HG02798 (cell line): ENCODE results near the gene TMEM187.
"Not testable (repeated sequence)": the region's sequence is repeated elsewhere in the genome, so short reads cannot be mapped to it uniquely, and the experiment has no call there.

Experiments used
- ATAC-seq: cut with Tn5 transposase; IDR thresholded peaks from one replicate; pipeline ENCODE4 v1.9.1; 2021; ENCODE audit warnings: mild to moderate bottlenecking; ENCODE audit not compliant: unreplicated experiment, poor library complexity

Gene TMEM187

DNA sequence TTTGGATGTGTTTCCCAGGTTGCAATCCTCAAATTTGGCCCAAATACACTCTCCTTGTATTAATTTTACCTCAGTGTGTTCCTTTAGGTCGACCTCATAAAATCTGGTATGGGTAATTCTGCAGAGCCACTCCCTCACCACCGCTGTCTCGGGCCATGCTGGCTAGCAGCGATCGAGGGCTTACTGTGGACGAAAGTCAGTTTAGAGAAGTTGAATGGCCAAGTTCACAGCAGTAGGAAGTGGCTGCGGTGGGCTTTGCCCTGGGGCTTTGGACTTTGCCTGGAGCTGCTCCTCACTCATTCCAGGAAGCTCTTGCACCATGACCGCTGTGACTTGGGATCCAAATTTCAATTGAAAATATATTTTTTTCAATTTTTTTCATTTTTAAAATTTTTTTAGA lies 19.6 kb downstream of the TMEM187 start:
- ATAC-seq = no peak

DNA sequence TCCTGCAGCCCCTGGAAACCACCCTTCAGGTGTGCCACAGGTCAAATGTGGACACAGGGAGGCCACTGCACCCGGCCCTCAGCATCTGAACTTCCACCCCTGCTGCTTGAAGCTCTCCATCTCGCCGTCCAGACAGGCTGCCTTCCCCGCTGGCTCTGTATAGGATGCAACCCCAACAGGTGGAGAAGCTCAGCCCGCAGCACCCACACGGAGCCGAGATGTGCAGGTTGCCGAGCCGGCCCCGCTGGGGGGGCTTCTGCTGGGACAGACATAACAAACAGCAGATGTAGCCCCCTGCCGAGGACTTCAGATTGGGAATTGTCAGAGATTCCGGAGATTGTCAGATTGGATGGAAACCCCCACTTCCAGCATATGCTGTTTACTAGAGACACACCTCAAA lies 20.5 kb downstream of the TMEM187 start:
- no peak for ATAC-seq

DNA sequence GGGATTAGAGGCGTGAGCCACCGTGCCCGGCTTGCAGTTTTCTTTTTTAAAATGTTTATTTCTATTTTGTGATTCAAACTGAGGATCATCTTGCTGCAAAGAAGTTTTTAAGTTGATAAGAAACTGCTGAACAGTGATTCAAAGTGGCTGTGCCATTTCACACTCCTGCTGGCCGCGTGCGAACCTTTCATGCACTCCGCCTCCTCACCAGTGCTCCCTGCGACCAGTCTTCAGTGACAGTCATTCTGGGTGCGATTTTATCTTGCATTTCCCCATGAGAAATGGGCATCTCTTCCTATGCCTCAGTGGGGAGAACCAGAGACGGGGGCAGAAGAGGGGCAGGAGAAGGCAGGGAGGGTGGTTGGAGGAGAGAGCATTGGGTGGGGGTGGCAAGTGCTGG lies 21.4 kb downstream of the TMEM187 start:
- no peak for ATAC-seq

DNA sequence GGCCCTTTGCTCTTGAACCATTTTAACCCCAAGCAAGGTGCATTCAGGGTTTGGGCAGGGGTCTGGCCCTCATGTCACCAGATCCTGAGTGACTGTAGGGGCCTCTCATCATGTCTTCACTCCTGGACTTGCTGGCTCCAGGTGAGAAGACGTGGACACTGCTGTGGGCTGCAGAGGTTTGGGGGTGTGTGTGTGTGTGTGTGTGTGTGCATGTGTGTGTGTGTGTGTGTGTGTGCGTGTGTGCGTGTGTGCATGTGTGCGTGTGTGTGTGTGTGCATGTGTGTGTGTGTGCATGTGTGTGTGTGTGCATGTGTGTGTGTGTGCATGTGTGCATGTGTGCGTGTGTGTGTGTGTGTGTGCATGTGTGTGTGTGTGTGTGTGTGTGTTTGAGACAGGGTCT lies 21.8 kb downstream of the TMEM187 start:
- ATAC-seq = not testable (repeated sequence)

DNA sequence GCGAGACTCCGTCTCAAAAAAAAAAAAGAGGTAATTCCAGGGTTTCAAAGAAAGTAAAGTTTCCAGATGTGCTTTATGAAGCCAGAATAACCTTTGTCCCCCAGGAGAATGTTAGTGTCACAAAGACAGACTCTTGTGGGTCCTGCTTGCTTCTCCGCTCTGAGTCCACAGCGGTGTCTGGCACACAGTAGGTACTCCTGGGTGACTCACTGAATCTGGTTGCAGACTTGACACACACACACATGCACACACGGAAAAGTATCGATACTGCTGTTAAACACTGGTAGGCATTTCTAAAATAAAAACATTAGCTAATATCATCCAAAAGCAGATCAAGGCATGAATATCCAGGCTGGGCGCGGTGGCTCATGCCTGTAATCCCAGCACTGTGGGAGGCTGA lies 22.9 kb downstream of the TMEM187 start:
- no peak for ATAC-seq

DNA sequence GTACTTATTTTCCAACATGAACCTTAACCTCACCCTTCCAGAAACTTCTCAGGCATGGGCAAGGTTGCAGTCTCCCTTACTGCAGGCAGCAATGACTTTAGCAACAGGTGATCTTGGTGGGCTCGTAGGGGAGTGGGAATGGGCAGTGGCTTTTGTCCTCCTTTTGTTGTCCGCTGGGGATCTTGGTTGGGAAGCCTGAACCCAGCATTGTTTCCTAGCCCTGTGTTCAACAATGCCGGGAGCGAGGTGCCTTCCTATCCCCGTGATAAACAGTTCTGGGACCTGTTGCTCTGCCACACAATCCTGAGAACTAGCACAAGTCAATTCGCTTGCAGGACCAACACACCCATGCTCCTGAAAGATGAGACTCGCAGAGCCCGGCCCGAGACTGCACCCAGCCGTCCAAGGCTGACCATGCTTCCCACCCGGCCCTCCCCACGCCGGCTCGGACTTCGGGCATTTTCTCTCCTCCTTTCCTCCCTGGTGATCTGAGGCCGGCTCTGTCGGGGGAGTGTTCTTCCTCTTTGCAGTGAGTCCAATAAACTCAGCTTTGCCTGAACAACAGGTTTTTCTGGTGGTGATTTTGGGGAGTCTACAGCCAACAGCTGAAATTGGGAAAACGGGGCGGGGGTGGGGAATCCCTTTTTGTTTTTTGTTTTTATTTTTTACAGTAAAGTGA lies 26.9 kb downstream of the TMEM187 start:
- ATAC-seq = no peak

DNA sequence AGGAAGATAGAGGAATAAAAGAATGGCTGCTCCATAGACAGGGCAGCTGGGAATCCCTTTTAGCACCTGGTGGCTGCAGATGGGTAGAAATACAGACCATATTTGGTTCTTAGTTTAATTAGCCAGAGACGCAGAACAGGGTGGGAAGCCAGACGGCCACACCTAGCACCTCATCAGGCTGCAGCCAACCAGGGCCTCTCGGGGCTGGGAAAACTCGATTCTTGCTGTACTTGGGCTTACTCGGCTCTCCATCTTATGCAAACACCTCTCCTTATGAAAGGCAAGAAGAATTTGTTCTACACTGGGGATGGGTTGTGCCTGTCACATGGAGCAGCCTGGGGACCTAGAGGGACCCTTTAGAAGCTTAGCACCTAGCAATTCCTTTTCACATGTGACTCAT lies 27.5 kb downstream of the TMEM187 start:
- ATAC-seq = no peak

DNA sequence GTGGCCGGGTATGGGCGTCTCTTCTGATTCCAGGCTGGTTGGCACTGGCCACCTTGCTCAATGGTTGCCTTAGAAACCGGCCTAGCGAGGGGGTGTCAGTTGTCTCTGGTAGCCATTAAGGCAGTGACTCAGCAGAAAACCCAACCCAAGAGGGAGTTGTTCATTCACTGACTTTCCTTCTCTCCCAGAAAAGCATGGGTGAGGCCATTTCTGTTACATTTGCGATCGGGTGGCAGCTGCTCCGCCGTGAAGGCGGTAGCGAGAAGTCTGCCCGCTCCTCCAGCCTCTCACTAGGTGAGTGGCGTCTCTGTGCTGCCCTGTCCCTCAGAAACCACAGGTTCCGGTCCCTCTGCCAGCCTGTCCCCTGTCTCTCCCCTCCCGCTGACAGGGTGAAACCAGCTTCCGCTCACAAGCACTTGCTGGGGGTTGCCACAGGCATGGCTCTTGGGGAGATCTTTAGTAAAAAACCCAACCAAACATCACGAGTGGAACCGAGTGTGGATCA lies 29.7 kb downstream of the TMEM187 start:
- ATAC-seq = peak; percentile 51

DNA sequence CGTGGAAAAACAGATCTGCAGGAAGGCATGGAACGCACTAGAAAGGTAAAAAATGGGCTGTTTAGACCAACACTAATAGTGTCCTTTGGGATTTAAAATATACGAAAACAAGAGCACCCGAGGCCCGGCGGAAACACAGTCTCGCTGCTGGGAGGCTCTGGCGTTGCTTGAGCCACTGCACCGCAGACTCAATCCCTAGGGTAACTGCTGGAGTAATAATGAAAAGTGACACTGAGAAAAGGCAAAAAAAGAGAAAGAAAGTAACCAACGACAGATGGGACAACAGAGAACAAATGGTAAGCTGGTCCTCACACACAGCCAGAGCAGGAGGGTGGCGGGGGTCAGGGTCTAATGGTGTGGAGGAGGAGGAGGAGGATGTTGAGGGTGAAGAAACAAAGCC lies 31.8 kb downstream of the TMEM187 start:
- ATAC-seq = no peak

DNA sequence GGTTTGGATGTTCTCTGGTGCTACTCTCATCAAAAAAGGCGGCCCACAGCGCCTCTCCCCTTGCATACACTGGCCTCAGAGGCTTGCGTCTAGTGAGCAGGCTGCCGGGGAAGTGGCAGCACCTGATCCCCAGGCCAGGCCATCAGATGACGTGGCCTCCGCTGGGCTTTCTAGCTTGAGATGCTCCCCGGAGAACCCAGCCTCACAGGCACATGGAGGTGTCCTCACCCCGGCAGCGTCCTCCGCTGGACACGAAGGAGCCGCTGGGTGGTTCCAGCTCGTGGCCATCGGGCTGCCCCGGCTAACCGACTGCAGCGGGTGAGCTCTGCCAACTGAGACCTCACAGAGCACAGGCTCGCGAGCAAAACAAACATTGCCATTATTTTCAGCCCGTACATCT lies 34.4 kb downstream of the TMEM187 start:
- no peak for ATAC-seq

DNA sequence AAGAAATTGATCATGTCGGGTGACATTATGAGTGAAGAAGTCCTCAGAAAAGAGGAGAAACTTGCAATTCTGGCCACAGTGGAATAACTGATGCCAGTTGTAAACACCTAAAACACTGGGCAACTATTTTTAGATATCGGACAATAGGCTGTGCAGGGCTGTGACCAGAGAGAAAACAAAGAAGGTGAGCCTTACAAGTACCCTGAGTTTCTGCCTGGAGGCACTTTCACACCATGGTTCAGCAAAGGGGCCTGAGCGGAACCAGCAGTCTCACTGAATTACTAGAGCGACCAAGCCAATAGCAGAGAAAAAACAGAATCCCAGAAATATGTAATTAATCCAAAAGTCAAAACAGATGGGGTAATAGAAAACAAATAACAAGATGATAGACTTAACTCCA lies 36.0 kb downstream of the TMEM187 start:
- ATAC-seq = peak; percentile 31

DNA sequence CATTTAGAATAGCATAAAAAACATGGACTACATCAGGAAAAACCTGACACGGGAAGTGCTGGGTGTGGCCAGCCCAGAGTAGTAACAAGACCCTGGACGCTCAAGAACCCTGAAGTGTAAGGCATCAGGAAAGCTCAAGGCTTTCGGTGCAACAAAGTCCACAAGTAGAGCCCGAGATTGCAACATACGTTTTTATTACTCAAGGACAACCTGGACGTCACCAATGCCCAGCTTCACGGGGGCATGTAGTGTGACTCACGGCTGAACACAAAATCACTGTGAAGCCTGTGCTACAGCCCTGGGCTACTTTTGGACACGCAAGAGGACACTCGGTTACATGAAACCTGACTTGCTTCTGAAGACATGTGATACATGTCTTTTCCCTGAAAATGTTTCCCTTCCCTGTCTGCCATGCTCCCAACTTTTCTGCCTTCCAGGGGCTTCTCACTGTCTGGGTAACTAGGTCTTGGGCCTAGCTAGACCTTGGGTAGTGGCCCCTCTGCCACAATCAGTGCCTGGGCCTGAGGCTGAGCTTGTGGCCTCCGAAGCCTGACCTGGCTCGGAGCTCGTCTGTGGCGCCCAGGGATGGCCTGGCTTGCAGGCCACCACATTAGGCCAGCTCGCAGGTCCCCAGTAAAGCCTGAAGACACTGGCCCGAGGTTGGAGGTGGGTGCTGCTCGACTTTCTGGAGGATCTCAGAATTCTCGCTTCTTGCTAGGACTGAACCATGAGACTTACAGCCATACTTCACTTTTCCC lies 38.0 kb downstream of the TMEM187 start:
- ATAC-seq = no peak

DNA sequence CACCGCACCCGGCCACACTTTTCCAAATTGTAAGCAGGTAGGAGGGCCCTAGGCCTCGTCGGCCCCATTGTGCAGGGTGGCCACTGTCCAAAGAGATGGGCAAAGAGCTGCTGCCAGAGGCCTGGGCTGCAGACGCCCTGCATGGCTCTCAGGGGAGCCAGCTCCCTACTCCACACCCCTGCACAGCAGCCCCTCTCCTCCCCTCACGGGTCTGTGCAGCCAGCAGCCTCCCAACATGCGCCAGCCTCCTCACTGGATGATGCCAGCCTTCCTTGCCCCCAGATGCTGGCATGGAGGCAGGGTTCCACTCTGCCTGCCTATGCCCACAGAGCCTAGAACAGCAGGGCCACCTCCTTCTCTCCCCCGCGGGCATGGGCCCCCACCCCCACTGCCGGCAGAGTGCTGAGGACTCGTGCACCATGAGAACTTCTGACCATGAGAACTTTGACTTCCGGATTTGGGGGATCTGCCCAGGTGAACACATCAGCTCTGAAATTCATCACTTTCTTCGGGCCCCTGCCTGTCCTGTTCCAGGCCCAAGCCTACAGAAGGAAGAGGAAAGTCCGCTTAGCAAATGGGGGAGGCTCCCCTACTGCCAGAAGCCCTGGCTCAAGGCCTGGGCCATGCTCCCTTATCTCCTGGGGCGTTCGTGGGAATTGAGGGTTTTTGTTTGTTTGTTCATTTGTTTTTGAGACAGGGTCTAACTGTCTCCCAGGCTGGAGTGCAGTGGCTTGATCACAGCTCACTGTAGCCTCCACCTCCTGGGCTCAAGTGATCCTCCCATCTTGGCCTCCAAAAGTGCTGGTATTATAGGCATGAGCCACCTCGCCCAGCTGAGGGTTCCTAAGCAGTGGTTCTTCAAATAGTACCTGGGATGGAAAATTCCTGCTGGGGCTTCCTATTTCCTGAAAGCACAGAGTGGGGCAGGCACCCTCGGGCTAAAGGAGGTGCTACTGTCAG lies 39.1 kb downstream of the TMEM187 start:
- ATAC-seq = no peak

DNA sequence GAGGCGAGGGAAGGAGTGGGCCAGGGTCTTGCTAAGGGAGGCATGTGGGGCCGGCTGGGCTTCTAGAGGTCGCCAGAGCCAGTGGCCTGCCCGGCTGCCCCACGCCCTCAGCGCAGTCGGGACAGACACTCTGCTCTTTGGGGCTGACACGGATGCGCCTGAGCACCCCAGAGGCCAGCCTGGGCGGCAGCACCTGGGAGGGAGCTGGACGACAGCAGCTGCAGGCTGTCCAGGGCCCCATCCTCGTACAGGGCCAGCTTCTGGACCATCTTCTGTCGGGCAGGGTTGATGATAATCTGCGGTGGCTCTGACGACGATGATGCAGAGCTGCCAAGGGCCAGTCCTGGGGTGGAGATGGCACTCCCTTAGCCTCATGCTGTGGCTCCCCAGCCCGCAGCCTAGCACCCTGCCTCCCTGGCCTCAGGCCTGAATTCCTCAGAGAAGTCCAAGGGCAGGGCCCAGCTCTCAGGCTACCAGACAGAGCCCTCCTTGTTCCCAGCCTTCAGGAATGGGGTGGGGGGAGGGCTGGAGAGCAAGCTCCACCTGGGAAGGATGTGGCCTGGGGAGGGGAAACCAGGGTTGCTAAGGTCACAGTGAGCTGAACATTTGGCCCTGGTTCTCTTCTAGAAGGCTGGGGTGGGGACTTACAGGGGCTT lies 39.9 kb downstream of the TMEM187 start:
- ATAC-seq = no peak

DNA sequence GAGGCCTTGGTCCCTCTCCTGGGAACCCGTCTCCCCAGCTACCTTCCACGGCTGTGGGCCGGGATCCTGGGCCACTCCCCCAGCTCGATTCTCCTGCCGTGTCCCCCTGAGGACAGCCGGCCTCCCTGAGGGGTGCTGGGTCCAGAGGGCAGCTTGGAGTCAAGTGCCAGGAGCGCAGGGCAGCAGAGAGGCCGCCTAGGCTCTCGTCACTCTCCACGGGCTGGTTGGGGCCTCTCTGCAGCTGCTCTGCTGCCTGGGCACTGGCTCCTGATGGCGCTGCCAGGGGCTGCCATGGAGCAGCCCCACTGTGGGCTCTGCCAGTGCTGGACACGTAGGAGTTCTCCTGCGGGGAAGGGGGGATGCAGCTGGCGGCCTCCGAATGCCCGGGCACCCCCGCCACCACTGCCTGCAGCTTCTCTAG lies 40.5 kb downstream of the TMEM187 start:
- ATAC-seq = no peak

DNA sequence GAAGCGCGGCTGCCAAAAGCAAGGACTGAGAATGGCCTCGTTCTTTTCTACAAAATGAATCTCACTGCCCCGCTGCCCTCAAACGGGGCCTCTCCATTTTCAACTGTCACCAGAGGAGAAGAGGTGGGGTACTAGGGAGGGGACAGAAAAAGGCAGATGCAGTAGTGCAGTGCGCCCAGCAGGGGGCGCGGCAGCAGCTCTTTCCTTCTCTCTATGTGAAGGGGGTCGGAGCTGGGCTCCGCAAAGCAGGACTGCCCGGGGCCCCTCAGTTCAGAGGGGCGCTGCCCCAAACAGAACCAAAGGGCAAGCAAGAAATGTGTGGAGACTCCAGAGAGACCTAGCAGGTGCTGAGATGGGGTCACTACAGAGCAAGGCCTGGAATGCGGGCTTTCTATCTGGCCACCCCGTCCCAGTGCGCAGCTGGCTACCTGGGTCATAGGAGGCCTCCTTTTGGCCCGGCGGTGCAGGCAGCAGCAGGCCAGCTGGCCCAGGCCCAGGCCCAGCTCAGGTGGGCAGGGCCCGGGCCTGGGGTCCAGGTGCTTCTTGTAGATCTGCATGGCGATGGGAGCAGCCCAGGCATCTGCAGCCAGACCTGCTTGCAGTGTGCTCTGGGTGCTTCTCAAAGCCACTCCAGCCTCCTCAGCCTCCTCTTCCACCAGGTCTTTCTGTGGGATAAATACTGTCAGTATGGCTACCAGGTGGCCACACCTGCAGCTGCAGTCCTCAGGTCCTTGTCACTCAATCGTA lies 41.2 kb downstream of the TMEM187 start:
- ATAC-seq = no peak

DNA sequence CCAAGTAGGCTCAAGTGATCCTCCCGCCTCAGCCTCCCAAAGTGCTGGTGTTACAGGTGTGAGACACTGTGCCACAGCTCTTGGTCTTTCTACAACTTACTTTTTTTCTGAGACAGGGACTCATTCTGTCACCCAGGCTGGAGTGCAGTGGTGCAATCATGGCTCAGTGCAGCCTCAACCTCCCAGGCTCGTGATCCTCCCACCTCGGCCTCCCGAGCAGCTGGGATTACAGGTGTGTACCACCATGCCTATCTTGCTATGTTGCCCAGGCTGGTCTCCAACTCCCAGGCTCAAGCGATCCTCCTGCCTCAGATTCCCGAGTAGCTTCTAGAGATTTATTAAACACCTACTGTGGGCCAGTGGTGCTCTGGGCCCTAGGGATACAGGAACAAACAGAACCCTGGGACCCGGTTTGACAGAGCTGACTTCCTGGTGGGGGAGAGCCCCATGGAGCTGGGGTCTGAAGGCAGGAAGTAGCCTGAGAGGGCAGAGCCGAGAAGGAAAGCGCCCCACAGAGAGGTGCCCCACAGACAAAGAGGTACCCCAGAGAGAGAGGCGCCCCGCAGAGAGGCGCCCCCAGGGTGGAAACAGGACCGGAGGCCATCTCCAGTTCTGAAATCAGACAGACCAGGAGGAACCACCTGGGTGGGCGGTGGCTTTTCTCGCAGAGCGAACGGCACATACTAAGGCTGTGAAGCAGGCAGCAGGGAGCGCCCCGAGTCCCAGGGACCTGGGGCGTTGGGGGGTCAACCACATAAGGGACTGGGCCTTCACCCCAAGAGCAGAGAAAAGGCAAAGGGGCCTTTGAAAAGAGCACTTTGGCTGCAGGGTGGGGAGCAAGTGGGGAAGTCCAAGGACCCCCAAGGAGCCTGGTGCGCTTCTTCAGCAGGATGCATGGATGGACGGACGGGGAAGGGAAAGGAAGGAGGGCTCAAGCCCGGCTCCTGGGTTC lies 42.2 kb downstream of the TMEM187 start:
- ATAC-seq = no peak

DNA sequence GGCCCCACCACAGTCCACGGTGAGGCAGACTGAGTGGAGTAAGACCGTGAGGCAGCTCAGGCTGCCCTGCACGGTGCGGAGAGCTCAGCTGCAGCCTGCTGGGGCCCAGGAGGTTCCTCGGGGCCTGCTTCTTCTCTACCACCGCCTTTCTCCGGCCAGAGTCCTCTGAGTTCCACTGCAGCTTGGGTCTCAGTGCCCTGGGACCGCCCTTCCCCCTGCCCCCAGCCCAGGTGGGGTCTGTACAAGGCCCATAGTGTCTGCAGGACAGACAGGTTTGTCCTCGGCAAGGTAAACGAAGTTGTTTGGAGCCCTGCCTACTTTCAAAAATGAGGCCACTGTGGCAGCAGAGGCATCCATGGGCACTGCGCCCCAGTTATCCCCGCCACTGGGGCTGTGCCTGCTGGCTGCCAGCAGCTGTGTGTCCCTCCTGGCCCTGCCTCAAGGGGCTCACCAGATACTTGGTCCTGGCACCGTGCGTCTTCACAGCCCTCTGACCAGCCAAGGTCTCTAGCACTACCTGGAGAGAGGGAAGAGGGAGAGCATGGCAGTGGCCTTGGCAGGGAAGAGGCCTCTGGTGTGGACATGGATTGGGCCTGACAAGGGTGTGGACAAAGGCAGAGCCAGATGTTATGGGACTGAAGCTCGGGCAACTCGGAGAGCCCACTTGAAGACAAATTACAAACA lies 43.2 kb downstream of the TMEM187 start:
- ATAC-seq = no peak
